ENCODE data around the gene VWA8.

- TF ChIP-seq CTCF (IDR thresholded peaks at IDR 0.05) (no peak), POLR2A (IDR thresholded peaks at IDR 0.05) (no peak), POLR2AphosphoS5 (IDR thresholded peaks at IDR 0.05) (no peak)
These were observed 685 bp downstream of the VWA8 start for GRCh38 chr13:41960211-41960636.

All from breast epithelium (tissue), 3 donors.